Activated effector memory CD4-positive, alpha-beta T cell treated with anti-CD3 and anti-CD28 coated beads, Interleukin-2, amount 50 U/mL, for 16 hours (primary cell): ENCODE results near the gene MRGPRX4.

Experiments used
- DNase-seq: peaks from one replicate; pipeline ENCODE4 v3.0.0-alpha.2; 2020

MRGPRX4 gene

GRCh38 chr11:18221274-18221876, 48.7 kb downstream of the MRGPRX4 start:
- DNase-seq = no peak

- DNase-seq = no peak
Measured at GRCh38 chr11:18222814-18223421, 50.3 kb downstream of the MRGPRX4 start.
